ENCODE measurements around the gene HIVEP3.

Gene HIVEP3

DNA sequence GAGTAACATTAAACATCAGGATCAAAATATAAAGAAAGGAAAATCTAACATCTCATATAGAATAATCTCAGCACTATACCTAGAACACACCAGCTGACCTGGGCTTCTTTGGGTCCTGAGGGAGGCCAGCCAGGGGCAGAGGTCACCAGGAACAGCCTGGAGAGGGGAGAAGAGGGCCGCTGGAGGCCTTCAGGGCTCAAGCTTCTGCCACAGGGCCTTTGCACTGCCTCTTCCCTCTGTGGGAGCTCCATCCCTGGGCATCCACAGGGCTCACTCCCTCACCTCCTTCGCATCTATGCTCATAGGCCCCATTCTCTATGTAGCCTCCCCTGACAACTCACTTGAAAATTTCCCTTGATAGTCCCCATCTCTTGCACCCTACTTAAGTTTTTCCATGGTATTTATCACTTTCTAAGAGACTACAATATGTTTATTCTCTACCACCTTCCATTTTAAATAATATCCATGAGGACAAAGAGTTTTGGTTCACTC lies 73.9 kb downstream of the HIVEP3 start:
- H3K9me3 Mint-ChIP-seq, result no peaks in the 10 kb centered on the region
- DNase-seq (ENCODE audit: low spot score in 2 of 2), result no peak
- H3K27me3 Mint-ChIP-seq, result no peaks in the 10 kb centered on the region
- H3K4me3 Mint-ChIP-seq, result no peak overlapping the region
- no peak overlapping the region for H3K27ac Mint-ChIP-seq (ENCODE audit: low read depth)
- peaks cover 2% of the 10 kb centered on the region for H3K36me3 Mint-ChIP-seq (ENCODE audit: insufficient read depth)
- peaks cover 21% of the 10 kb centered on the region for H3K4me1 Mint-ChIP-seq
- no peak for ATAC-seq (replicated peaks; ENCODE audit: extremely low read depth, poor library complexity, severe bottlenecking)

DNA sequence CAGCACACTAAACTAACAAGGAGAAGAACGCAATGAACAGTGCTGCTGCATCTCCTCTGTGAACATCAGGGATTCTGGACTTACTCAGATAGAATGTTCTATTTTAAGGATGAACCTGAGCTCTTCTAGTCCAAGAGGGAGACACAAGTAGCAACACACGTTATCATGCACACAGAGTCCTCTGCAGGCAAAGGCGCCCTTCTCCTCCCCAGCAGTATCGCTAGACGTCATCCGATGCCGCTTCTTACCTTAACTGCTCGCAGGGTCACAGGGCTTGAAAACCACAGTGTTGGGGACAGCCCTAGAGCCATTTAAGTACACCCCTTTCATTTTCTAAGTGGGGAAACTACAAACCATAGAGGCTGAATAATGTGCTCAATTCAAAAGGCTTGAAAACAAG lies 74.5 kb downstream of the HIVEP3 start:
- DNase-seq (ENCODE audit: low spot score in 2 of 2), result no peak
- no peak for ATAC-seq (replicated peaks; ENCODE audit: extremely low read depth, poor library complexity, severe bottlenecking)
- Mint-ChIP-seq H3K9me3 (no peaks in the 10 kb centered on the region), H3K27me3 (no peaks in the 10 kb centered on the region), H3K4me3 (no peak overlapping the region), H3K27ac (ENCODE audit: low read depth) (no peak overlapping the region), H3K4me1 (peaks cover 21% of the 10 kb centered on the region), H3K36me3 (ENCODE audit: insufficient read depth) (peaks cover 2% of the 10 kb centered on the region)

DNA sequence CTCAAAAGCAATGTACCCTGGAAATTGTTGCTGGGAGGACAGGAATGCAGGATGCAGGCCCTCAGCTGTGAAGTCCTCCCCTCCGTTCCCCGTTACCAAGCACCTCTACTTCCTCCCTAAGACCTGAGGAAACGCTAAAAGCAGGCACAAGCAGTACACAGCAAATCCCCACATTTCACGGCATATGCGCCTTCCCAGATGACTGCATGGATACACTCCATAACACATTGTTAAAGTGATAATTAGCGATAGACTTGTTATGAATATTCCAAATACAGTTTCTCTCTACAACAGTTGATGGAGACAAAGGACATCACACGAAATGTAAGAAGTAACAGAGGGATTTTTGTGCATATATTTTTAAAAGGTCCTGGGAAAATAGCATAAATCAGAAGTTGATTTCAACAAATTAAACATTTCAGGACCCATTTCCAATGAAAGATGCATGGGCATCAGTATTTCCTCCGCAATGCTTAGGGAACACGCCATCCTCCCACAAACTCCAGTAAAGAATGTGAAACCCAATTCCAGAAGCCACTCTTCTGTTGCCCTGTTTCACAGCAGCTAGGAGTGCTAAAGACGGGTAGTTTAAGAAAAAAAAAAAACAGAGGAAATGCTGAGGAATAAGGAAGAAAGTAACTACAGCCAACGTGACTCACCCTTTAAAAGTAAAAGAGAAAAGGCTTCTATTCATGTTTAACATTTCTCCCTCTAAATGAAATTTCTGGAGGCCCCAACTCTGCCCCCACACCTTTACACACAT lies 75.5 kb downstream of the HIVEP3 start:
- Mint-ChIP-seq H3K27me3 (no peaks in the 10 kb centered on the region), H3K4me1 (peaks cover 21% of the 10 kb centered on the region), H3K27ac (ENCODE audit: low read depth) (no peak overlapping the region), H3K9me3 (no peaks in the 10 kb centered on the region), H3K4me3 (no peak overlapping the region), H3K36me3 (ENCODE audit: insufficient read depth) (peaks cover 3% of the 10 kb centered on the region)
- no peak for ATAC-seq (replicated peaks; ENCODE audit: extremely low read depth, poor library complexity, severe bottlenecking)
- no peak for DNase-seq (ENCODE audit: low spot score in 2 of 2)

DNA sequence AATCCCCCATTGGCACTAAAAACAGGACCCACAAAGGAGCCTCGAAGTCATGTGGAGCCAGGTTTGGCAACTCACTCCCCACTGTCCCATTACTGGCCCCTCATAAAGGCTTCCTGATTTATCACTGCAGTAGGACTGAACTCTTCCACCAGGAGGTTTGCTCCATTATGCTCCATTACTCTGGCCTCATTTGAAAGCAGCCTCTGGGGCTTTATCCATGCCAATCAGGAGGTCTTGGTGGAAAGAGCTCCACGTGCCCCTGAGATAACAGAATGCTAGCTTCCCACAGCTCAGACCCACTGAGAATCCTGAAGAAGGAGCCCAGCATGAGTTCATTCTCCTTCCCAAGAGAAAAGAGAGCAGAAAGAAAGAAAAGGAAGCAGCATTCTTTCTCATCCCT lies 76.4 kb downstream of the HIVEP3 start:
- H3K27me3 Mint-ChIP-seq, result no peaks in the 10 kb centered on the region
- H3K9me3 Mint-ChIP-seq, result no peaks in the 10 kb centered on the region
- H3K4me1 Mint-ChIP-seq, result peaks cover 18% of the 10 kb centered on the region
- H3K36me3 Mint-ChIP-seq (ENCODE audit: insufficient read depth), result peaks cover 3% of the 10 kb centered on the region
- H3K27ac Mint-ChIP-seq (ENCODE audit: low read depth), result no peak overlapping the region
- H3K4me3 Mint-ChIP-seq, result no peak overlapping the region
- DNase-seq (ENCODE audit: low spot score in 2 of 2) (no peak), ATAC-seq (replicated peaks; ENCODE audit: extremely low read depth, poor library complexity, severe bottlenecking) (no peak)

DNA sequence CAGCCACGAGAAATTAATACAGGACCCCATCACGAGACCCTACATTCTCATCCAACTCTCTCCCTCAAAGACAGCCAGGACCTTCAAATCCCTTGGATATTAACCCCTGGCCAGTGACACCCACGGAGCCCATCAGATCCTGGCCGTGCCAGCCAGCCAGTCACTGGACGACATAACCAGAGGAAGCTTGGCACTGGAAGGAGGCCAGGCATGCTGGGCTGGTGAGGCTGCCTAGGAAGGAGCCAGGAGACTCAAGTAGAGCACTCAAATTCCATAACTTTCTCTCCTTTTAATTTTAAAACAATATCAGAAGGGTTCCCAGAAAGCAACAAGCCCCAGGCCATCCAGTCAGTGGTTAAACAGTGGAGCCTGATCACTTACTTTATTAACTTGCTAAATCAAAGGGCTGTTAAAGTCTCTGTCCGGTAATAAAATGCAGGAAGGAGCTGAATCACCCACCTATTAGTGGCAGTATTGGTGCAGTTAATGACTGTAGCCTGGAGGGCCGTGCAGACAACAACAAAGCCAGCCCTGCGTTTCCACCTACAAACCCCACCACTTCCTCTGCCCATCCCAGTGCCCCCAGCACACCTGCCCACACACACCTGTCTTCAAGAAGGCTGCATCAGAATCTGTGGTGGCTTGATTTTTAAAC lies 78.0 kb downstream of the HIVEP3 start:
- Mint-ChIP-seq H3K9me3 (no peaks in the 10 kb centered on the region), H3K36me3 (ENCODE audit: insufficient read depth) (peaks cover 3% of the 10 kb centered on the region), H3K4me3 (no peak overlapping the region), H3K27me3 (no peaks in the 10 kb centered on the region), H3K27ac (ENCODE audit: low read depth) (no peak overlapping the region), H3K4me1 (peaks cover 11% of the 10 kb centered on the region)
- ATAC-seq (replicated peaks; ENCODE audit: extremely low read depth, poor library complexity, severe bottlenecking) (no peak), DNase-seq (ENCODE audit: low spot score in 2 of 2) (no peak)

DNA sequence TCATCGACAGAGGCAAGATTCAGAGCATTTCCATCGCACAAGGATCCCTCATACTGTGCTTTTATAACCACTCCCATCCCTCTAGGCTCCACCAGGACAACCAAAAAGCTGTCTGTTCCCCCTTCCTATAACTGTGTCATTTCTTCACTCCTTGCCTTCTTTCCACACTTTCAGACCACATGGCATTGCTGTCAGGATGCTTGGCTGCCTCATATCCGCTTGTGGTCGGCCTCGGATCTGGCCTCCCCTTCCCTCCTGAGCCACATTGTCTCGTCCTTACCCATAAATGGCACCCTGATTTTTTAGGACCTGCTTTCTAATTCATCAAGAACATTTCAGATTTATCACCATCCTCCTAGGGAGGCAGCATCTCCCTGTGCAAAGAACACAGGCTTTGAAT lies 80.5 kb downstream of the HIVEP3 start:
- DNase-seq (ENCODE audit: low spot score in 2 of 2), result no peak
- Mint-ChIP-seq H3K36me3 (ENCODE audit: insufficient read depth) (peaks cover 1% of the 10 kb centered on the region), H3K4me1 (peaks cover 7% of the 10 kb centered on the region), H3K27ac (ENCODE audit: low read depth) (no peak overlapping the region), H3K27me3 (no peaks in the 10 kb centered on the region), H3K9me3 (no peaks in the 10 kb centered on the region), H3K4me3 (no peak overlapping the region)
- ATAC-seq (replicated peaks; ENCODE audit: extremely low read depth, poor library complexity, severe bottlenecking), result no peak

DNA sequence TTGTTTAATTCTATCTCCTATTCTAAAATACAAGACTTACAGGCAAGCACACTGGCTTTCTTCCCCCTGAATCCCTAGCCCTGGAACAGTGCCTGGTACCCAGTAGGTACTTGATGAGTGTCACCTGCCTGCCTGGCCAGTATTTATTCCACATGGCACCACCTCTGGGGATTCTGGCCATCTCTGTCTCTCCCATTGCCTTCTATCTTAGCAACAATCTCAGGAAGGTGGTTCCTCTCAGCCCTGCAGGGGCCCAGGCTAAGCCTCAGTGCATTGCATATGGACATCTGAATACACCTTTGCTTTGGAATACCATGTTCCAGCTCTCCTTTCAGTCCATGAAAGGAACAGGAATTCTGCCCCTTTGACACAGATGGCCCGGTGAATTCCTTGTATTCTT lies 81.0 kb downstream of the HIVEP3 start:
- H3K4me3 Mint-ChIP-seq, result no peak overlapping the region
- H3K4me1 Mint-ChIP-seq, result peaks cover 7% of the 10 kb centered on the region
- no peaks in the 10 kb centered on the region for H3K9me3 Mint-ChIP-seq
- DNase-seq (ENCODE audit: low spot score in 2 of 2) (no peak), ATAC-seq (replicated peaks; ENCODE audit: extremely low read depth, poor library complexity, severe bottlenecking) (no peak)
- H3K27ac Mint-ChIP-seq (ENCODE audit: low read depth), result no peak overlapping the region
- H3K36me3 Mint-ChIP-seq (ENCODE audit: insufficient read depth), result peaks cover 1% of the 10 kb centered on the region
- H3K27me3 Mint-ChIP-seq, result no peaks in the 10 kb centered on the region

DNA sequence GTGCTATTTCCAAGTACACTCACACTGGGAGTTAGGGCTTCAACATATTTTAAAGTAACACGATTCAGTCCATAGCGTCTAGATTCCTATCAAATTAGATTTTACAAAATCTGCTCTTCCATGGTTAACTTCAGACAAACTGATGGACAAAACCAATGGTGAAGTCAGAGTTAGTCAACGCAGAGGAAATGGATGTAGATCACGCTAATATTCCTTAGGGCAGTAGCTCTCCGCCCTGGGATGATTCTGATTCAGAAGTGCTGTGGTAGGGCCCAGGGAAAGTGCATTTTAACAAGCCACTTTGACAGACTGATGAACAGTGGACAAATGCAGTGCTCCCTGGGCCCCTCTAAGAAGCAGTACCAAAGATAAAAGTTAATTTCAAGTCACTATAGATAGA lies 83.2 kb downstream of the HIVEP3 start:
- ATAC-seq (replicated peaks; ENCODE audit: extremely low read depth, poor library complexity, severe bottlenecking) (no peak), DNase-seq (ENCODE audit: low spot score in 2 of 2) (no peak)
- H3K27me3 Mint-ChIP-seq, result no peaks in the 10 kb centered on the region
- no peaks in the 10 kb centered on the region for H3K4me1 Mint-ChIP-seq
- H3K9me3 Mint-ChIP-seq, result no peaks in the 10 kb centered on the region
- peaks cover 1% of the 10 kb centered on the region for H3K36me3 Mint-ChIP-seq (ENCODE audit: insufficient read depth)
- no peak overlapping the region for H3K4me3 Mint-ChIP-seq
- H3K27ac Mint-ChIP-seq (ENCODE audit: low read depth), result no peak overlapping the region

DNA sequence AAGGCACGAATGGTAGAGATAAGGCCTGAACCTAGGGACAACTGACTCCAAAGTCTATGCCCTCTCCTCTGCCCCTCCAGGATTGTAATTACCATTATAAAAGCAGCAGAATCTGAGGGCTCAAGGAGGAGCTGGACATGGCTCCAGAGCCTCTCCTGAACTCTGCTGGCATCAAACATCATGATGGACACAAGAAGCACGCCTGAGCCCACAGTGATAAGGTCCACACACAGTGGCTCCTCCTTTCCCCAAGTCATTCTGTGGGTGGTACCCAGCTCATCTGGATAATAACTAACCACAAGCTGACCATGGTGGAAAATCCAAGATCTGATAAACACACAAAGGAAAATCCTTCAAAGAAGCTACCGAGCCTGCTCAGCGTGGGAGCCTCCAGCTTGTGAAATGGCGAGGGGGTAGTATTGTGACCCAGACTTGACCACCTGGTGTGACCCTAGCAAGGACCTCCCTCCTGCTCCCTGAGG lies 85.2 kb downstream of the HIVEP3 start:
- Mint-ChIP-seq H3K9me3 (no peaks in the 10 kb centered on the region), H3K4me3 (no peak overlapping the region), H3K27ac (ENCODE audit: low read depth) (no peak overlapping the region), H3K27me3 (no peaks in the 10 kb centered on the region), H3K36me3 (ENCODE audit: insufficient read depth) (peaks cover 1% of the 10 kb centered on the region), H3K4me1 (no peaks in the 10 kb centered on the region)
- ATAC-seq (replicated peaks; ENCODE audit: extremely low read depth, poor library complexity, severe bottlenecking) (no peak), DNase-seq (ENCODE audit: low spot score in 2 of 2) (no peak)

DNA sequence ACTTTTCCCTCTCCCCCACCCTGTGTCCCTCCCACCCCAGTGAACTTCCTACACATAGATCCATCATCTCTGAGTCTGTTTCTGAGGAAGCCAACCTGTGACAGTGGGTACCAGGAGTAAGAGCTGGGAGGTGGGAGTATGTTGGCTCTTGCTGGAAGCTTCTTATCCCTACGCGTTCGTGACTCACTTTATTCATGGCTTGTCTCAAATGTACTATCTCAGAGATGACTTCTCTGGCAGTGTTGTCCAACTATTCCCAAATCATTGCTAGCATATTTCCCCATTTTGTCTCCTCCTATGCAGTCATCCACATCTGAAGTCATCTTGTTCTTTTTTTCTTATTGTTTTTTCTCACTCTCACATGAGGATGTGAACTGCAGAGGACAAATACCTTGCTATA lies 88.0 kb downstream of the HIVEP3 start:
- H3K36me3 Mint-ChIP-seq (ENCODE audit: insufficient read depth), result no peaks in the 10 kb centered on the region
- H3K27ac Mint-ChIP-seq (ENCODE audit: low read depth), result no peak overlapping the region
- no peak for DNase-seq (ENCODE audit: low spot score in 2 of 2)
- H3K4me1 Mint-ChIP-seq, result no peaks in the 10 kb centered on the region
- ATAC-seq (replicated peaks; ENCODE audit: extremely low read depth, poor library complexity, severe bottlenecking), result no peak
- H3K9me3 Mint-ChIP-seq, result no peaks in the 10 kb centered on the region
- H3K27me3 Mint-ChIP-seq, result no peaks in the 10 kb centered on the region
- no peak overlapping the region for H3K4me3 Mint-ChIP-seq

DNA sequence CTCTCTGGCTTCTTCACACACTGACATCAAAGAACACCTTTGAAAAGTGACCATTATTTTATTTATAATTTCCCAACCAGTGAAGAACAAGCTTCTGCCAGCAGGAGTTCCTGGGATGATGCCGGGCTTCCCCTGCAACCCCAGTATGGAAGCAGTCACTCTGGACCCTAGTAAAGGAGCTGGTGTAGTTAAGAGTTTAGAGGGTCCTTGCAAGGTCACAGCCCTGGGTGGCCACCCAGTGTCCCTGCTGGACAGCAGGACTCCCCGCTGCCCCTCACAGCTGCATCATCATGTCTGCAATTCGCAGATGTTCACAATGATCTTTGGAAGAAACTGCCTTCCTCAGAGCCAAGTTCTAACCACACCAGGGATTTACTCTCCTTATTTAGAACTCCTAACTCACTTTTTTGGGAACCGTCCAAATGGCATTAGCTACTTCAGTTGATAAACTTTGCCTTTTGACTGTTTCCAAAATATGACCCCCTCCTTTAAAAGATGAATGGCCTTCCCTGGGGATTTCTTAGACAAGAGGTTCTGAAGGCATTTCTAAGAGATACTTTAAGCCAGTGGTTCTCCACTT lies 90.6 kb downstream of the HIVEP3 start:
- Mint-ChIP-seq H3K36me3 (ENCODE audit: insufficient read depth) (peaks cover 1% of the 10 kb centered on the region), H3K27ac (ENCODE audit: low read depth) (no peak overlapping the region), H3K9me3 (no peaks in the 10 kb centered on the region), H3K4me1 (no peaks in the 10 kb centered on the region), H3K4me3 (no peak overlapping the region), H3K27me3 (no peaks in the 10 kb centered on the region)
- DNase-seq (ENCODE audit: low spot score in 2 of 2) (no peak), ATAC-seq (replicated peaks; ENCODE audit: extremely low read depth, poor library complexity, severe bottlenecking) (no peak)

DNA sequence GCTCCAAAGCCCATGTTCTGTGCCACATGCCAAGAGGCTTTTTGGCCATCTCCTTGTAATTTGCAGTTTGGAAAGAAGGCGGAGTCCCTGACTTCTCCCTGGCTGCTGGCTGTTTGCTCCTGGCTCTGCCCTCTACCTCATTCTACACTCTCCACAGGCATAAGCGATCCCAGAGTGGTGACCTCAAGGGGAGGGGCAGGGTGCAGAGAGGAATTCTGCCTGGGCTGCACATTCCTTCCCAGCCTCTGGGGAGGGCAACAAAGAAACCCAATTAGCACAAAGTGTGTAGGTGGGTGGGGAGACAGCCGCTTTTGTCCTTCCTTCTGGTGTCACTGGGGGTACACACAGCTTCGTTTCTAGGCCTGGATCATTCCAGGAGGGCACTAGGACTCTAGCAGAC lies 95.3 kb downstream of the HIVEP3 start:
- ATAC-seq (replicated peaks; ENCODE audit: extremely low read depth, poor library complexity, severe bottlenecking) (no peak), DNase-seq (ENCODE audit: low spot score in 2 of 2) (no peak)
- Mint-ChIP-seq H3K27ac (ENCODE audit: low read depth) (no peak overlapping the region), H3K4me3 (no peak overlapping the region), H3K4me1 (peaks cover 14% of the 10 kb centered on the region), H3K36me3 (ENCODE audit: insufficient read depth) (peaks cover 1% of the 10 kb centered on the region), H3K27me3 (no peaks in the 10 kb centered on the region), H3K9me3 (no peaks in the 10 kb centered on the region)

DNA sequence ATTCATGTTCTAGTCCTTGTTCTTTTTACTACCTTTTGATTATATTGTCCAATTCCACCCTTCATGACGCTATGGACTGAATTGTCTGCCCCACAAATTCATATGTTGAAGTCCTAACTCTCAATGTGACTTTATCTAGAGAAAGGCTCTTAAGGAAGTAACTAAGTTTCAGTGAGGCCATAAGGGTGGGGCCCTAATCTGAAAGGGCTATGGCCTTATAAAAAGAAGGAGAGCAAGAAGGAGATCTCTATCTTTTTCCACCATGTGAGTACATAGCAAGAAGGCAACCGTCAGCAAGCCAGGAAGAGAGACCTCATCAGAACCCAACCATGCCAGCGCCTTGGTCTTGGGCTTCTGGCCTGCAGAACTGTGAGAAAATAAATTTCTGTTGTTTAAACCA lies 95.9 kb downstream of the HIVEP3 start:
- peaks cover 1% of the 10 kb centered on the region for H3K36me3 Mint-ChIP-seq (ENCODE audit: insufficient read depth)
- peaks cover 14% of the 10 kb centered on the region for H3K4me1 Mint-ChIP-seq
- H3K4me3 Mint-ChIP-seq, result no peak overlapping the region
- DNase-seq (ENCODE audit: low spot score in 2 of 2) (no peak), ATAC-seq (replicated peaks; ENCODE audit: extremely low read depth, poor library complexity, severe bottlenecking) (no peak)
- no peaks in the 10 kb centered on the region for H3K9me3 Mint-ChIP-seq
- no peaks in the 10 kb centered on the region for H3K27me3 Mint-ChIP-seq
- no peak overlapping the region for H3K27ac Mint-ChIP-seq (ENCODE audit: low read depth)

Measured in central memory CD8-positive, alpha-beta T cell (primary cell).